22Rv1 (cell line): ENCODE results near the gene MYH10.

ENCODE experiments used
- CTCF ChIP-seq: fragments of 450-650 bp; IDR thresholded peaks from 2 replicates; pipeline ENCODE4 v1.5.1; 2017; ENCODE audit warnings: mild to moderate bottlenecking
- ZFX ChIP-seq: fragments of 450-650 bp; IDR thresholded peaks from 2 replicates; pipeline ENCODE4 v1.6.1; 2017; ENCODE audit warnings: antibody characterized with exemption, borderline replicate concordance

DNA sequence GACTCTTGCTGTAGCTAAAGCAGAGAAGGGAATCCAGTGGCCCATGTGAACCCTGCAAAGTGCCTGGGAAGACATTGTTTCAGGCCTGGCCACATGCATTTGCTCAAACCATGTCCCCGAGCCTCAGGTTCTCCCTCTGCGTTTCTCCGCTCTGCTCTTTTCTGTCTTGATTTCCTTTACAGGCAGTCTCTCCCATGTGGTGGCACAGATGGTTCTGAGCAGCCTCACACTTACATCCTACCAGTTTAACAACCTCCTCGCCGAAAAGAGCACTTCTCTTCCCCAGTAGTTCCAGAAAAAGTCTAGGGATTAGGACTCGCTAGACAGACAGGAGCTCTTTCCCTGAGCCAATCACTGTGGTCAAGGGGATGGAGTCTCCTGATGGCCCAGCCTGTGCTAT lies 28.3 kb upstream of the MYH10 start:
- TF ChIP-seq CTCF: no peak
- no peak for TF ChIP-seq ZFX
